NCI-H2107 treated with DMSO at 0.1 percent for 48 hours (cell line): ENCODE data around the gene RNF213.
"Not testable (repeated sequence)": the region's sequence is repeated elsewhere in the genome, so short reads cannot be mapped to it uniquely, and the experiment has no call there.

ENCODE experiments used
- DNase-seq: peaks from one replicate; lab custom pipeline; 2025; ENCODE audit not compliant: unreplicated experiment; lab: John Stamatoyannopoulos, UW

Gene RNF213

DNA sequence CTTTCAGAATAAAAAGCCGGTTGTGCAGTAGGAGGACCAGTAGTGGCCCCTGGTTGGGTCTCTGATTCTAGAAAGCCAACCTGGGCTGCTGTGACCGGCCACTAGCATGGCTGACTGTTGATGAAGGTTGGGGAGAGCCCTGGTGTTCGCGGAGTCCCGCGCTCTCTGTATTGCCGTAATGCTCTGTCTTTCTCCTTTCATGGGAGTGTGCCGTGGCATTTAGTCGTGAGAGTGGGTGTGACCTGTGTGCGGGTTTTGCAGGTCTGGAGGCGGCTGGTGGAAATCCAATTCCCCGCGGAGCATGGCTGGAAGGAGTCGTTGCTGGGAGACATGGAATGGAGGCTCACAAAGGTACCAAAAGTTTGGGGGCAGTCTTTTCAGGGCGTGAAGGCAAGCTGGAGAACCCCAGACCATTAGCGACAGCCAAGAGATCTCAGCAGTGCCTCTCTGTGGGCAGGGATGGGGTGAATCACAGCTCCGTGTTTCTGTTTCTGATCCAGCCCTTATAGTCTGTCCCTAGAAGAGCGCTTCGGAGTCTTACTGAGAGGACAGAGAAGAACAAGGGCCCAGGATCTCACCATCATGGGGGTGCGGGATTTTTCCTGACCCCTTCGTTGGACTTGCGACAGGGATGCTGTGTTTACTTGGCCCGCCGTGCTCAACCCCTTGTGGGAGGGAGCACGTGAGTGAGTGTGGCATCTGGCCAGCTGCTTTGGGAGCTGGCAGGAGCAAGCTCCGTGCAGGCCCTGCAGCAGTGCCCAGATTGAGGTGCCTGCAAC is 56.5 kb downstream of the RNF213 start:
- DNase-seq = no peak

- no peak for DNase-seq
These were observed 57.0 kb downstream of the RNF213 start for GRCh38 chr17:80317706-80317980.

DNA sequence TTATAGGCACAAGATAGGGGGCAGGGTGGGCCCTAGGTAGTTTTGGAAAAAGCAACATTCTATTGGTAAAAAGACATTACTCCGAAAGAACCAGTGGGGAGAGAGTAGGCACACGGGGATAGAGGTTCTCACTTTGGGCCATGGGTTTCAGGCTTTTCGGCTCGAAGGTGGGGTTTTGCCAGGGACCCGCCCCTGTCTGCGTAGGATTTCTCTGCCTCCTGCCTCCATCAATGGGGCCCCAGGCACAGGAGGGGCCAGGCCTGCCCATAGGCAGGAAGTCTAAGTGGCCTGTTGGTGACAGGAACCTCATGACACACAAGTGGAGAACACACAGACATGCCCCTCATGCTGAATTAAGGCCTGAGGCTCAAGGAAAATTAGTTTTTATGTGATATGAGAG is 57.5 kb downstream of the RNF213 start:
- DNase-seq = no peak

GRCh38 chr17:80319262-80319998 is 58.8 kb downstream of the RNF213 start:
- DNase-seq = no peak

- no peak for DNase-seq
These were observed 59.3 kb downstream of the RNF213 start for GRCh38 chr17:80319999-80320344.

DNA sequence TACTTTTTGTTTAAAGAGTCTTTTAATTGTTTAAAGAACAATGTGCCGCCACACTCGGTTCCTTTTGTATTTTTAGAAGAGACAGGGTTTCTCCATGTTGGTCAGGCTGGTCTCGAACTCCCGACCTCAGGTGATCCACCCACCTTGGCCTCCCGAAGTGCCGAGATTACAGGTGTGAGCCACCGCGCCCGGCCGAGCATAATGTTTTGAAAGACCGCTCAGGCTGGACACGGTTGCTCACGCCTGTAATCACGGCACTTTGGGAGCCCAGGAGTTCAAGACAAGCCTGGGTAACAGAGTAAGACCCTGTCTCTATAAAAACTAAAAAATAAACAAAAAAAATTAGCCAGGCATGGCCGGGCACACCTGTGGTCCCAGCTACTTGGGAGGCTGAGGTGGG is 59.8 kb downstream of the RNF213 start:
- no peak for DNase-seq

- DNase-seq = no peak
These were observed 62.2 kb downstream of the RNF213 start for GRCh38 chr17:80322864-80323263.

DNA sequence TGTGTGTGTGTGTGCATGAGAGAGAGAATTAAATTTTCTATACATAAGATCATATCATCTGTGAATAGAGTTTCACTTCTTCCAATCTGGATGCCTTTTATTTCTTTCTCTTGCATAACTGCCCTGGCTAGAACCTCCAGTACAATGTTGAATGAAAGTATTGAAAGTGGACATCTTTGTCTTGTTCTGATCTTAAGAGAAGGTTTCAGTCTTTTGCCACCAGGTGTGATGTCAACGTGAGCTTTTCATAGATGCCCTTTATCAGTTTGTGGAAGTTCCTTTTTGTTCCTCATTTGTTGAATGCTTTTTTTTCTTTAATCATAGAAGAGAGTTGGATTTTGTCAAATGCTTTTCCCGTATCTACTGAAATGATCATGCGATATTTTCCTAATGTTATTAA is 63.3 kb downstream of the RNF213 start:
- no peak for DNase-seq

DNA sequence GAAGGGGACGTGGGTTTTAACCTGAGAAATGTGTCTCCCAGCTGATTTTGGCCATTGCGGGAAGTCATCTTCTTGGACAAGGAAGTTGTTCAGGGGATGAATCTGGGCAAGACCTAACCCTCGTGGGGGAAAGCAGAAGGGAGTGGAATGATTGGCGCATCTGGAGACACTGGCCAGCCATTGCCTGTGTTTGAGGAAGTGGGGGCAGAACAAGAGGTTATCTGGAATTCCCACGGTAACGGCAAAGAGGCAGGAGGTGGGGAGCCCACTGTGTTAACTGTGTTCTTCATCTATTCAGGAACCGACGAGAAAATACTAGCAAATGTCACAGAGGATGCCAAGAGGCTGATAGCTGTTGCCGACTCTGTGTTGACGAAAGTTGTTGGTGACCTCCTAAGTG is 66.9 kb downstream of the RNF213 start:
- DNase-seq = no peak

GRCh38 chr17:80328634-80329380 is 68.2 kb downstream of the RNF213 start:
- no peak for DNase-seq

DNA sequence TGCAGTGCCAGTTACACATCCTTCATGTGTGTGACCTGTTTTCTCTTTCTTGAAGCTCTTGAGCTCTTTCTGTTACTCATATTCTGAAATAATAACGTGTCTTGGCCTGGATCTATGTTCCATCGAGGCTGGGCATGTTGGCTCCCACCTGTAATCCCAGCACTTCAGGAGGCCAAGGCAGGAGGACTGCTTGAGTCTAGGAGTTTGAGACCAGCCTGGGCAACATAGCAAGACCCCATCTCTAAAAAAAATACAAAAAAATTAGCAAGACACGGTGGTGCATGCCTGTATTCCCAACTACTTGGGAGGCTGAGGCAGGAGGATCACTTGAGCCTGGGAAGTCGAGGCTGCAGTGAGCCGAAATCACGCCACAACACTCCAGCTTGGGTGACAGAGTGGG is 68.8 kb downstream of the RNF213 start:
- DNase-seq = not testable (repeated sequence)

DNA sequence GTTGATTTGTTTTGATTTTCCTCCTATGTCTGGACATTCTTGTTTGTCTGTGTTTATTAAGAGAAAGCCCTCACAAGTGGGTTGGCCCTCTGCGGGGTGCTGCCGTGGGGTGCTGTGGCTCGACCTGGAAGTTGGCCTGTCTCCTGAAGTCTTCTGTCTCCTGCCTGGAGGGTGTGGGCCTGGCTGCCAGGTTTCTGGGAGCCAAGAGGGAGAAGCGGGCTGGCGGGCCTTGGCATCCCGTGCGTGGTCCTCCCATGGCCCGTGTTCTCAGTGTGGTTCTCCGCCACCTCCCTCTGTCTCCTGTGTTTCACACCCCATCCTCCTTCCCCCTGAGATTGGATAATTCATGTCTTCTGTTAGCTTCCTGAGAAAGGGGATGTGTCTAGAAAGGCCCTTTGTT is 69.6 kb downstream of the RNF213 start:
- DNase-seq = no peak

DNA sequence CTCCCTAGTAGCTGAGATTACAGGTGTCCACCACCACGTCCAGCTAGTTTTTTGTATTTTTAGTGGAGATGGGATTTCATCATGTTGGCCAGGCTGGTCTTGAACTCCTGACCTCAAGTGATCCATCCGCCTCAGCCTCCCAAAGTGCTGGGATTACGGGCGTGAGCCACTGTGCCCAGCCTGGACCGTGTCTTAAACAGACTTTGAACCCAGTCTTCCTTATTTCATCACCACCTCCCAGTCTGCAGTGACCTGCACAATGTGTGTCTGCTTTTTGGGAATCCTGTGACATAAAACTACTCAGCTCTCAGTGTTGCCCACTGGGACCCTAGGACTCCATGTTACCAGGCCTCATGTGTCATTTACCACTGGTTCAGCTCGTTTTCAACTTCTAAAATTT is 70.3 kb downstream of the RNF213 start:
- not testable (repeated sequence) for DNase-seq

GRCh38 chr17:80331820-80332219 is 71.2 kb downstream of the RNF213 start:
- no peak for DNase-seq

GRCh38 chr17:80337195-80337895 is 76.7 kb downstream of the RNF213 start:
- no peak for DNase-seq

DNA sequence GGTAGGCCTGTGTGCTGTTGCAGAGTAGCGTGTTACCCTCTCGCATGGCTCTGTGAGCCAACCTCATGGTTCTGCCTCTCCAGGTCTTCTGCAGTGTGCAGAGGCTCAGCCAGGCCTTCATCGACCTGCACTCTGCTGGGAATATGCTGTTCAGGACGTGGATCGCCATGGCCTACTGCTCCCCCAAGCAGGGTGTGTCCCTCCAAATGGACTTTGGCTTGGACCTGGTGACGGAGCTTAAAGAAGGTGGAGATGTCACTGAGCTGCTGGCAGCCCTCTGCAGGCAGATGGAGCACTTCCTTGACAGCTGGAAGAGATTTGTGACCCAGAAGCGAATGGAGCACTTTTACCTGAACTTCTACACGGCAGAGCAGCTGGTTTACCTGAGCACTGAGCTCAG is 78.5 kb downstream of the RNF213 start:
- DNase-seq = no peak

GRCh38 chr17:80339731-80340456 is 79.2 kb downstream of the RNF213 start:
- DNase-seq = no peak

DNA sequence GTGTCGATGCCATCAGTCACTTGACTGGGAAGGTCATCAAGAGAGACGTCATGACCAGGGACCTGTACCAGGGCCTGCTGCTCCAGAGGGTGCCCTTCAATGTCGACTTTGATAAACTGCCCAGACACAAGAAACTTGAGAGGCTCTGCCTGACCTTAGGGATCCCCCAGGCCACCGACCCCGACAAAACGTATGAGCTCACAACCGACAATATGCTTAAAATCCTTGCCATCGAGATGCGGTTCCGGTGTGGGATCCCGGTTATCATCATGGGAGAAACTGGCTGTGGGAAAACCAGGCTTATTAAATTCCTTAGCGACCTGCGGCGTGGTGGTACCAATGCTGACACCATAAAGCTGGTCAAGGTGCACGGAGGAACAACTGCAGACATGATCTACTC is 84.7 kb downstream of the RNF213 start:
- DNase-seq = no peak

- DNase-seq = no peak
These were observed 85.3 kb downstream of the RNF213 start for GRCh38 chr17:80345841-80346497.

DNA sequence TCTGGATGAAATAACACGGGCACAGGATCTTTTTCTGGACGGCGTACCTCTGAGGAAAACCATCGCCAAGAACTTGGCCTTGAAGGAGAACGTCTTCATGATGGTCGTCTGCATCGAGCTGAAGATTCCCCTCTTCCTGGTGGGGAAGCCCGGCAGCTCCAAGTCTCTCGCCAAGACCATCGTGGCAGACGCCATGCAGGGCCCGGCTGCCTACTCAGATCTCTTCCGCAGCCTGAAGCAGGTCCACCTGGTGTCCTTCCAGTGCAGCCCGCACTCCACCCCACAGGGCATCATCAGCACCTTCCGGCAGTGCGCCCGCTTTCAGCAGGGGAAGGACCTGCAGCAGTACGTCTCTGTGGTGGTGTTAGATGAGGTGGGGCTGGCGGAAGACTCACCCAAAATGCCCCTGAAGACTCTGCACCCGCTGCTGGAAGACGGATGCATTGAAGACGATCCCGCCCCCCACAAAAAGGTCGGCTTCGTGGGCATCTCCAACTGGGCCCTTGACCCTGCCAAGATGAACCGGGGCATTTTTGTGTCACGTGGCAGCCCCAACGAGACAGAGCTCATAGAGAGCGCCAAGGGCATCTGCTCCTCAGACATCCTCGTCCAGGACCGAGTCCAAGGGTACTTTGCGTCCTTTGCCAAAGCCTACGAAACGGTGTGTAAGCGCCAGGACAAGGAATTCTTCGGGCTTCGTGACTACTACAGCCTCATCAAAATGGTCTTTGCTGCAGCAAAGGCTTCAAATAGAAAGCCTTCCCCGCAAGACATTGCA is 86.0 kb downstream of the RNF213 start:
- DNase-seq = no peak
